GM19328 (cell line): ENCODE measurements around the gene MTG1.
"Not testable (repeated sequence)": the region's sequence is repeated elsewhere in the genome, so short reads cannot be mapped to it uniquely, and the experiment has no call there.

Source experiments
- ATAC-seq: cut with Tn5 transposase; IDR thresholded peaks from one replicate; pipeline ENCODE4 v1.9.1; 2021; ENCODE audit warnings: mild to moderate bottlenecking, moderate library complexity; ENCODE audit not compliant: unreplicated experiment

The MTG1 gene

DNA sequence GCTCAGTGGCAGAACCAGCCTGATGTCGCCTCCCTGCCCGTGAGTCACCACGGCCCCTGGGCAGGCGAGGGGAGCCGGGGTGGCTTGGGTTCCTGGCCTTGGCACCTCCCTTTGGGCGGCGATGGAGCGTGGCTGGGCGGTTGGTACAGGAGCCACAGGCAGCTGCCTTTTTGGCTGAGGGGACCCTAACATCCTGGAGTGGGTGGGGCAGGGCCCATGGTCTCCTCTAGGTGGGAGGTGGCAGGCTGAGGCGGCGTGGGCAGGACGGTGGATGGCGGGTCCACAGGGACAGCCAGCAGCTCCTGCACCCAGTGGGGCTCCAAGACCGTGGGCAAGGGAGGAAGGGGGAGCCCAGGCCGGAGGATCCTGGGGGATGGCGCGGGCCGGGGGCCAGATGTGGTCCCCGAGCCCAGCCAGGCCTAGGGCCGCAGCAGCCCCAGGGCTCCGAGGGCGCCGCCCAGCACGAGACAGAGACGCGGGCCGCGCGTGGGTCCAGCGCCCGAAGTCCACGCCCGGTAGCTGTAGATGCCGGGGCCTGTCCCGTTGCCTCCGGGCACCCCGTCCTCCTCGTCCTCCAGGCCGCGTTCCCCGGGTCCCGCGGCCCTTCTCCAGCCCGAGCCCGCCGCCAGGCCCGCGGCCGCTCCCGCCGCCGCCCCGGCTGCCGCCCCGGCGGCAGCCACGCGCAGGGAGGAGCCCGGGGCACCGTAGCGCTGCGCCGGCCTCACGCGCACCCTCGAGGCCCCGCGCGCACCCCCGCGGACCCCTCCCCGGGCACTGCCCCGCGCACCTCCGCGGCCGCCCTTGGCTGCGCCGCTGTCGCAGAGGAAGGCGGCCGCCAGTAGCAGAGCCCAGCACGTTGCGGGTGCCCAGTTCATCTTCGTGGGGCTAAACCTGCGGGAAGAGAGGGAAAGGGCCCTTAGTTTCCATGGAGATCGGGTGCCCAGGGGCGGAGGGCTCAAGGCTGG, 29.1 kb downstream of the MTG1 start:
- no peak for ATAC-seq

DNA sequence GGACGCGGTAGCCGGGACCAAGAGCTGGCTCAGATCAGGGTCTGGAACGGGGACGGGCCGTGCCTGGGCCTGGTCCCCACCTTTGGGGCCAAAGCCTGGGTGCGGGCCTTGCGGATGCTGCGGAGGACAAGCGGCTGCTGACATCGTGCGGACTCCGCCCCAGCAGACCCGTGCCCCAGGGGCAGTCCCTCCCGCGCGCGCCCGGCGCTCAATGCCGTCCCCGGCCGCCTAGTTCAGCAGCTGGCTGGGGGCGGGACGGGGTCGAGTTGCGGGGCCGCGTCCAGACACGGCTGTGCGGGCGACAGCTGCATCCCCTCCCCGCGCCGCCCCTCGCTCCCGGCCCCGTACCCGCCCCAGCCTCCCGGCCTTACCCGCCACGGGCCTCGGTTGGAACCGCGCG, 30.1 kb downstream of the MTG1 start:
- not testable (repeated sequence) for ATAC-seq

DNA sequence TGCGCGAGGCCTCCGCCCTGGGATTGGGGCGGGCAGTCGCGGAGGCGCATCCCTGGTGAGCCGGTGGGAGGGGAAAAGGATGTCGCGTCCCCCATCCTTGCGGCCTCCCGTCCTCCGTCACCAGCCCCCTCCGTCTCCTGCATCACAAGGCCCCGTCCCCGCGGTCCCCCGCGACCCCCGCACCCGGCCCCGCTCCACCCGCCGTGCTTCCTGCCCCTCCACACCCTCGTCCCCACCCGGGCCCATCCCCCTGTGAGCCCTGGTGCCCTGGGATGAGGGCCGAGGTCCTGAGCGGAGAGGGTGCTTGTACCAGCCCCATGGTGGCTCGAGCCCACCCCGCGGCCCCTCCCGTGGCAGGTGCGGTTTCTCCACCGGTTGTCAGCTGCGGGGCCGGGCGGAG, 30.6 kb downstream of the MTG1 start, which contains the start of gene SPRN:
Gene SPRN (minus strand): TSS at position 25 of the 400 bp plus-strand sequence. CDS start 944 bp downstream, outside the sequence.
- ATAC-seq, result not testable (repeated sequence)

DNA sequence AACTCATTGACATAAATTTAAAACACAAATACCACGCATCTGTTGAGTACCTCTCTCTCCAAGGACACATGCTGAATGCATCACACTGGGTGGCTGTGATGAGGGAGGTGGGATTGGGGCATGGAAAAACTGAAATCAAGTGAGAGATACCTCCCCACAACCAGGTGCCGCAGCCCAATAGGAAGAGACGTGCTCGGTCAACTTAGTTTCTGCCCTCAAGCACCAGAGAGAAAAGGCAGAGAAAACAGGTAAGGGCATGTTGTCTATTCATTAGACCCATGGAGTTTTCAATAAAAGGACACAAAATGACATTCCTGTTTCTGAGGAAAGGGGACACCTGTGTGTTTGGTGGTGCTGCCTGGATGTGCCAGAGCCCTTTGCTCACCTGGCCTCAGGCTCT, 35.6 kb downstream of the MTG1 start:
- not testable (repeated sequence) for ATAC-seq

DNA sequence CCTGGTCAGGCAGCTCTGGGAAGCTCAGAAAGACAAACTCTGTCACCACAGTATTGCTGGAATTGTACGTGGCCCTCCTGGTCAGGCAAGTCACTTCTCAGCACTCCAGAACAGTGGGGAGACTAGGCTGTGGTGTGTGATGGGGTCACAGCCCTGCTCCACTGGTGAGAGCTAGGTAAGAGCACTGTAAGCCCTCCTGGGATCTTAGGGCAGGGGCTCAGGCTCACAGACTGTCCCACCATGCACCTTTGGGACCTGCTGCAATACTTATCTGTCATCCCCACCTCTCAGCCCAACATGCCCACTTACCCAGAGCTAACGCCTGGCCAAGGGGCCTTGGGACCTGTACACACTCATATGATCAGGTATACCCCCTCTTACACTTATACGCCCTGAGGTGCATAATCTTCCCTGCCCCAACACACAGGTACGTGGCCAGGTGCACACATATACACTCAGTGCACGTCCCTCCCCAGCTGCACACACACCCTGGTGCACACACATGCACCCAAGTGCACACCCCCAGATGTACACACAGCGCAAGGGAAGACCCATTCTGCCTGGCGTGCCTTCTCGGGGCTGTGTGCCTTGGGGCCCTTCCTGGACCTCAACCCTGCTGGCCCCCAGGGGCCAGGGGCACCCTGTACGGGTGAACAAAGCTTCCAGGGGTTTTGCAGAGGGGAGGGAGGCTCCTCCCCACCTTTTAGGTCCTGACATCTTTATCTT, 38.1 kb downstream of the MTG1 start:
- not testable (repeated sequence) for ATAC-seq

DNA sequence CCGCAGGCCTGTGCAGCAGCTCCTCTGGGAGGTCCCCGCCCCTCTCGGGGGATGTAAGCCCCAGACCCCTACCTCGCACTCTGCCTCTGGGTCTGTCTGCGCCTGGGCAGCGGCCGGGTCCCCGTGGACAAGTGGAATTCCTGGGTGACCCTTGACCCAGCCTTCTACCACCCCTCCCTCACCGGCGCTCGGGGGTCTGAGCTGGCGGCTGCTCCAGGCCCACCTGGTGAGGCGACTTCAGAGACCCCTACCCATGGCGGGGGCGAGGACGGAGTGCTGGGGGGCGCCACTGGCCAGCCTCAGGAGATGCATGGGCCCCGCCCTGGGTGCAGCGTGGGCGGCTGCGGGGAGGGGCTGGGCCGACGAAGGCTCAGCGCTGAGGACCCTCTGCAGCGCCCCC, 38.8 kb downstream of the MTG1 start:
- ATAC-seq, result not testable (repeated sequence)

DNA sequence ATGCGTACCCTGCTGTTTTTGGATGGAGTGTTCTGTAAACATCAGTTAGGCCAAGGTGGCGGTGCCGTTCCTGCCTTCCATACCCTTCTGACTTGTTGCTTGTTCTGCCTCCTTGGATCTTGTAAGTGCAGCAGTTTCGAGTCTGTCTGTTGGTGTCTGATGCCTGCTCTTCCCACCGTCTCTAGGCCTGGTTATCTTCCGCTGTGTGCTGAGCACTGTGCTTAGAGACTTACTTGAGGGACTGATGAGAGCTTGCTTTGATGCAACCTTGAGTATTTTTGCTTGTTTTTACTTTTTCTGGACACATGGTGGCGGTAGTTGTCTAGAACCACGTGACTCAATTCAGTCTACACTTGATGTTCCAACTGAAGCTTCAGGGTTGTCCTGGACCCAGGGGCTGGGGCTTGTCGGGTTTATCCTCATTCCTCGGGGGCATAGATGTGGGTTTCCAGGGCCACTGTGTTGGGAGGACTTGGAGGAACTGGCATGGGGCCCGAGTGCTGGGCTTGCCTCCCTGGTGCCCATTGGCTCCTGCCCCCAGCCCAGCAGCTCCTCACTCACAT, 44.8 kb downstream of the MTG1 start:
- no peak for ATAC-seq

DNA sequence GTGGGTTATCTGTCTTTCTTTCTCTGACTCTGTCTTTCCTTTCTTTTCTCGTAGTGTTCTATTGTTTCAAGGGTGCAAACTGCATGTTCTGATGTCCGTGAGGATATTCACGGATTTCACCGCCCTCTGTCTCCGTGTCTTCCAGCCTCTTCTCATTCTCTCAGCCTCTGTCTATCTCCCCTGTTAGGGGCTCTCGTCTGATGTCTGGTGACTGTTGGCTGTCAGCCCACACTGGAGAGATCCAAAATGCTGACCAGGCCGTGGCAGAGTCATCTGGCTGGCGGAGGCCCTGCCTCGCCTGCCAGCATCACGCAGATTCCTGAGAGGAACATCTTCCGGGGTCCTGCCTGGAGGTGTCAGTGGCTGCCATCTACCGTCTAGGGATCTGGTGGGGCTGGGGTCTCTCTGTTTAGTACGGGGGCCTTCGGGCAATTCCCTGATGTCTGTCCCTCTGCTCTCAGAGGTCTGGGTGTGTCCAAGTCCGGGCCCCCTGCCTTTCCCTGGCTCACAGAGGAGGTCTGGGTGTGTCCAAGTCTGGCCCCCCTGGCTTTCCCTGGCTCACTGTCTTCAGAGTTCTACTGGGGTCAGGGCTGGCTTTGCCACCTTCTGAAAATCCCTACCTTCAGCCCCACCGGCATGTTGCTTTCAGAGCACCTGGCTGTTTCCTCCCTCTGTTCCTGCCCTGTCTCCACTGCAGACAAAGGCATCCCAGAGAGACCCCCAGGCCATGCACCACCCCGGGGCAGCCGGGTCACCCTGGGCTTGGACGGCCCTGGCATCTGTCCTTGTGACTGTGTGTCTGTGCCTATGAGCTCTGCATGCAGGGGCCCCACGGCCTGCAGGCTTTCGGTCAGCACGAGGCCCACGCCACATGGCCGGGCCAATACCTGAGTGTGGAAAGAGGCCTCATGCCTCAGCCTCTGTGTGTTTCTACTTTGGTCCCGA, 45.8 kb downstream of the MTG1 start:
- ATAC-seq, result no peak

DNA sequence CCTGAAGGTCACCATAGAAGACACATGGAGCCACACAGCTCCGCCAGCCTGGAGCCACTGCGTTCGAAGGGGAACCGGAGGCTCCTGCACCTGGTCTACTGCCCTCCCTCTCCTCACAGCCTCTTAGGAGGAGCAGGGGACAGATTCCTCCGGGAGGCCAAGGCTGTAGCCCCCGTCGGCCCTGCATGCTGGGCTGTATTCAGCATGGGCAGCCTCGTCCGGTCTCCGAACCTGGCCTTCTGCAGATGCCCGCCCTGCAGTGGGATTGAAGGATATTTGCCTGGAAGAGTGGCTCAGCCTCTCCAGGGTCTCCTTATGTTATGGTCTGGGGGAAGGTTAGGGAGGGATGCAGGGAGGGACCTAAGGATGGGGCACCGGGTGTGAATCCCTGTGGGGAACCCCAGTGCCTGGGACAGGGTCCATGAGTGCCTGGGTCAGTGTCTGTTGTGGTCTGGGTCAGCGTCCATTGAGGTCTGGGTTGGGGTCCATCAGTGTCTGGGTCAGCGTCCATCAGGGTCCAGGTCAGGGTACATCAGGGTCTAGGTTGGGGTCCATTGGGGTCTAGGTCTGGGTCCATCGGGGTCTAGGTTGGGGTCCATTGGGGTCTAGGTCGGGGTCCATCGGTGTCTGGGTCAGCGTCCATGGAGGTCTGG, 46.8 kb downstream of the MTG1 start:
- no peak for ATAC-seq

DNA sequence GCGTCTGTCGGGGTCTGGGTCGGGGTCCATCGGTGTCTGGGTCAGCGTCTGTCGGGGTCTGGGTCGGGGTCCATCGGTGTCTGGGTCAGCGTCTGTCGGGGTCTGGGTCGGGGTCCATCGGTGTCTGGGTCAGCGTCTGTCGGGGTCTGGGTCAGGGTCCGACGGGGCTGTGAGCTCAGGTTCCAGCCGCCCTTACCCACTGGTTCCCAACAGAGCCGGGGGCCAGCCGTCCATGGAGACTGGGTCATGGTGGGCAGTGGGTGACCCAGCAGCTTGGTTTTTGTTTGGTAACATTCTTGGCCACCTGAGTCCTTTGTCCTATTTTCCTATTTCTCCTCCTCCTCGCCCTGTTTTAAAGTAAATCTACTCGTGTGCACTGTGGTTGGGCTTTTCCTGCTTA, 47.4 kb downstream of the MTG1 start:
- not testable (repeated sequence) for ATAC-seq

DNA sequence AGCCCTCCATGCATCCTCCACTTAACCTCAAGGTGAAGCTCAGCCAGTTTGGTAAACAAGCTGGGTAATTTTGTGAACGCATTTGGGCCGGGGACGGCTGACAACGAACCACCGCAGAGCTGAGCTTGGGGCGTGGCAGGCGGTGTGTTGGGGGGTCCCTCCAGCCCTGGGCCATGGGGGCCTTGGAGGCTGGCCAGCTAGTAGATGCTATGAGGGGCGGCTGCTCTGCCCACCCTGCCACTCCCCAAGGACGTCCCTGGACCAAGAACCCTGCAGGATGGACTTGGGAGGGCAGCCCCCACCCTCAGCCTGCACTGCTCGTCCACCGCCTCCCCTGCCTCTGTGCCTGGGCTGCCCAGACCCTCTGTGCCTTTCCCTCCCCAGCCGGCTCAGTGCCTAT, 47.8 kb downstream of the MTG1 start:
- ATAC-seq, result no peak

DNA sequence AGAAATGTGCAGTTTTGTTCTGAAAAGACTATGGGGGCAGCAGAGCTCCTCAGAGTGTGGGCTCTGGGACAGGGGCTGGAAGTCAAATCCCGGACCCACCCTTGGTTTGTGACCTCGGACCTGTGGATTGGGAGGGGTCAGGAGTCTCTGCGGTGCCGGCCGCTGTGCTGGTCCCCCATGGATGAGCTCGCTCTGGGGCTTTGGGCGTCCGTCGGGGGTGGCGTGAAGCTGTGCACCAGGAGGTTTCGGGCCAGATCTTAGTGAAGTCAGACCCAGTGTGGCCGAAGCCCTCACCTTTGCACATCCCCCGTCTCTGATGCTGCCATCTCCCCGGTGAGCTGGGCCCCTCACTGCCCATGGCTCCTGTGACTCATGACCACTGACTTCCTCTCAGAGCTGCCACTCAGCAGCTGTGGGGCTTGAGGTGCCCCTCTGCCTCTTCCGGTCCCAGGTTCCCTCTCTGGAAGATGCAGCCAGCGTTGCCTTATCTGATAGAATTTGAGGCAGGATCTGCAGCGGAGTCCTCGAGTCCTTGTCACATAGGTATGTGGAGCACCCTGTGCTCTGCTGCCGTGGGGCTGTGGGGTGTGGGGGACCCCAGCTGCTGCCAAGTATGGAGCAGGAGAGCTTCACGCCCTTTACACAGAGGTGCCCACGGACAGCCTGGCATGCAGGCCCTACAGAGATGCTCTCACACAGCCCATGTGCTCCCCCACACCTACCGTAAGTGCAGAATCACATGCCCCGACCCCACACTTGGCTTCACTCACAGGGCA, 48.4 kb downstream of the MTG1 start:
- no peak for ATAC-seq

DNA sequence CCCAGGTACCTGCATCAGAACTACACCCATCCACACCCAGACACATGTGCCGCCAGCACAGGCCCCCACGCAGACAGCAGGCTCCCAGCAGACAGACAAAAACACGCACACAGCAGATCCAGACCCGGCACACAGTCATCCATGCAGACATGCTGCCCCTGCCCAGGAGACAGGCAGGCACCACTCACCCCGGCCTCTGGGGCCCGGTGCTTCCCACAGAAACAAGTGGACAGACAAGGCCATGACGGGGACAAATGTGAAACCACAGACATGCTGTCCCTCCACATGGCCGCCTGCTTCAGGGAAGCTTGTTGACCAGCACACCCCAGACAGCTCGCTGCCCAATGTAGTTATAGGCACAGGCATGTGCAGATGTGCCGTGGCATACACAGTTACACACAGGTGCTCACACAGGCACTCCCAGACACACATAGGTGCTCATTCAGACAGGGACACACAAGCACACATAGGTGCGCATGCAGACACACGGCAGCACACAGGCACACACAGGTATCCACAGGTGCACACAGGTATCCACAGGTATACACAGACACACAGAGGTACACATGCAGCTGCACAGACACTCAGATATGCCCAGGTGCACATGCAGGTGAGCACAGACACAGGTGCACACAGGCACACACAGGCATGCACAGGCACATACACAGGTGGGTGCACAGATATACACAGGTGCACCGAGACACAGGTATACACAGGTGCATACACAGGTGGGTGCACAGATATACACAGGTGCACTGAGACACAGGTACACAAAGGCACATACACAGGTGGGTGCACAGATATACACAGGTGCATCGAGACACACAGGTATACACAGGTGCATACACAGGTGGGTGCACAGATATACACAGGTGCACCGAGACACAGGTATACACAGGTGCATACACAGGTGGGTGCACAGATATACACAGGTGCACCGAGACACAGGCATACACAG, 49.3 kb downstream of the MTG1 start:
- ATAC-seq, result no peak

DNA sequence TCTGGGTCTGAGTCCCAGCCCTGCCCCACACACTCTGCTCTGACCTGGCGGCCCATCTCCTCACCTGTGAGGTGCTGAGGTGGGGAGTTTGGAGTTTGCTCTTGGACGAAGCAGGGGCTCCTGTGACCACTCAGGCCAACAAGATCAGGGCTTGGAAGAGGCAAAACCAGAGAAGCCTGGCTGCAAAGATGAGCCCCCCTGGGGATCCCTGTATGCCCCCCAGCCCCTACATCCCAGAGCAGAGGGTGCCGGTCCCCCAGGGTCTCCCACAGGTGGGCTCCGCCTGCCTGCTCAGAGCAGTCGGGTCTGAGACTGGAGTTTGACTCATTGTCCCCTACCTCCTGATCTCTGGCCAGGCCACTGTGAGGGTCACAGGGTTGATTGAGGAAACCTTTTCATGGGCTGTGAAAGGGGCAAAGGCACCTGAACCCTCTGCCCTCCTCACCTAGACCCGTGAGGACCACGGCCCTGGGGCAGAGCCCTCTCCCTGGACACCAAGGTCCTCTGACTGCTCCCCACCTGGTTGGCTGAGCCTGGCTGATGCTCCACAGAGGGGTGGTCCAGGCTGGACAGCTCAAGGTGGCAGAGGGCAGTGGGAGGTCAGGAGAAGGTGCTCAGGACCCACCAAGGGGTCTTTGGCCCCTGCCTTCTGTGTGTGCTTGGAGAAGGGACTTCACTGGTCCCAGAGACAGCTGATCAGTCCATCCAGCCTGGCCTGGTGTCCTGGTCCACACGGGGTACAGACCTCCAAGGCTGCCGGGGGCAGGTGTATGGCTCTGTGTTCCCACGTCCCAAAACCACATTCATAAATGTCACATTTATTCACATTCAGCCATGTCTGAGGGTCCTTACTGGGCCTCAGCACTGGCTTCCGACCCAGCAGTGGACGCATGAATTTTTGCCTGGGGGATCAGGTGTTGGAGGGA, 50.6 kb downstream of the MTG1 start:
- ATAC-seq, result no peak

DNA sequence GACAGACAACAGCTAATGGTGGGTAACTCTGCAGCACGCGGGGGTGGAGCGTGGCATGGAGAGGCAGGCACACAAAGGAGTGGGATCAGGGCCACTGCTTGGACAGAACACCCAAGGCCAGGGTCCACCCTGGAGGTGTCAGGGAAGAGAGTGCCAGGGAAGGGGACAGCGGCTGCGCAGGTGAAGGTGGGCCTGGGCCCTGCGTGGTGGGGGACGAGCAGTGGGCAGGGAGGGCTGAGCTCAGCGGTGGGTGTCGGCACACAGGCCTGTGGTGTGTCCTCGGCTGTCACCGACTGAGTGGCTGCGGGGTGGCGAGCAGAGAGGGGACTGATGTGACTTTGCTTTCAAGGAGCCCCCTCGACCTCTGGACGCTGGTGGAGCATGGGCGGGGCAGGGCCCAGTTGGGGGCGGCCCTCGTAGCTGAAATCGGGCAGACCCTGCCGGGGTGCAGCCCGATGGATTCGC, 51.3 kb downstream of the MTG1 start:
- ATAC-seq, result no peak

DNA sequence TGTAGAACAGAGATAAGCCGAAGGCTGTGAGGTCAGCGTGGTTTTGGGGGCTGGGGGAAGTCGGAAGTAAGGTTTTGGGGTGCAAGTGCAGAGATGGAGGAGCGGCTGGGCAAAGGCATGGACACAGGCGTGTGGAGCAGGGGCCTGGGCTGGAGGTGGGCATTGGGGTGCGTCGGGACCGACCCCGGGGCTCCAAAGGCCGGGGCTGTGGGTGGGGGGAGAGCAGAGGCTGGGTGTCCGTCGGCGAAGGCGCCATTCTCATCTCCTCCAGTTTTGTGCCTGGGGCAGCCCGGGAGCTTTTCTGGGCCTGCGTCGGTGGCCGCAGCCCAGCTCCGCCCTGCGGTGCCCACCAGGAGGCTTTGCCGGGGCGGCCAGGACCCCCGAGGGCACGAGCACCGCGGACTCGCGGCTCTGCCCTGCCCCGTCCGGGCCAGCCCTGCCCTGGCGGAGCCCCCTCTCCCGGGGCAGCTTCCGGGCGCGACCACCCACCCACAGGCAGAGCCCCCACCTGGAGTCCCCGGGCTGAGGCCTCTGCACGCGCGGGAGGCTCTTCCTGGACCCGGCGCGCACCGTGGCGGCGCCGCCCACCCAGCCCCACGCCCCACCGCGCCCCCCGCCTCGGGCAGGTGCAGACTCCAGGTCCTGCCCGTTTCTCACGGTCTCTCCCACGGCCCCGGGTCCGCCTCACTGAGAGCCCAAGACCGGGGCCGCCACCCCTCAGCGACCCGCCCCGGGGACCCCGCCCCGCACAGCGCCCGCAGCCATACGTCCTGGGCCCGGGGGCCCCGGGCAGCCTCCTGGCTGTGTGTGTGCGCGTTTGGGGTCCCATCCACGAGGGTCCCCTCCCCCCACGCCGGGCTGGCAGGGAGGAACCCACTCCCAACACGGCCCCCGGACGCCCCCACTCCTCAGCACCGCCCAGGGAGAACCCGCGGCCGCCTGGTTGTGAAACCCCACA, 52.1 kb downstream of the MTG1 start:
- no peak for ATAC-seq
